ENCODE results near the gene LHFPL6.

GRCh38 chr13:39302820-39303219 lies 300.2 kb downstream of the LHFPL6 start:
- TF ChIP-seq SMC3 (IDR thresholded peaks at IDR 0.05) (no peak), CTCF (IDR thresholded peaks at IDR 0.05) (no peak), POLR2A (IDR thresholded peaks at IDR 0.05; ENCODE audit: low read length) (no peak), MAFK (IDR thresholded peaks at IDR 0.05; ENCODE audit: partially characterized antibody) (peak; percentile 31), RAD21 (conservative IDR thresholded peaks at IDR 0.05 in 1 of 2, IDR thresholded peaks at IDR 0.05 in 1 of 2) (no peak), EP300 (IDR thresholded peaks at IDR 0.05) (no peak), PHF8 (IDR thresholded peaks at IDR 0.05; ENCODE audit: borderline replicate concordance, low read depth) (no peak), ZFP36 (IDR thresholded peaks at IDR 0.05; ENCODE audit: borderline replicate concordance, partially characterized antibody) (no peak), KDM1A (IDR thresholded peaks at IDR 0.05; ENCODE audit: low read depth) (no peak)
